Hepatocyte (in vitro differentiated cells): ENCODE measurements around the gene ENOX1. TPM values are rescaled to one million over a fixed set of nuclear protein-coding genes. Genes with fewer than 3 reads are reported as not detected.

Experiments used
- DNase-seq: peaks from one replicate; pipeline ENCODE4 v3.0.0-alpha.2; 2016; ENCODE audit warnings: low spot score
- H2AFZ ChIP-seq: fragments of 200-600 bp; sonication (generic); 2 replicates; pipeline ENCODE4 v1.6.0; 2016; ENCODE audit warnings: antibody characterized with exemption, mild to moderate bottlenecking
- H3K27ac ChIP-seq: fragments of 200-600 bp; sonication (generic); 2 replicates; pipeline ENCODE4 v1.5.1; 2016; ENCODE audit warnings: mild to moderate bottlenecking
- H3K27me3 ChIP-seq: fragments of 200-600 bp; sonication (generic); 2 replicates; pipeline ENCODE4 v1.6.1; 2016
- H3K36me3 ChIP-seq: fragments of 200-600 bp; sonication (generic); replicated peaks from 2 replicates; pipeline ENCODE4 v1.5.1; 2016; ENCODE audit warnings: low read depth; ENCODE audit not compliant: insufficient read depth
- H3K4me1 ChIP-seq: fragments of 200-600 bp; sonication (generic); 2 replicates; pipeline ENCODE4 v1.5.1; 2016; ENCODE audit warnings: mild to moderate bottlenecking, moderate library complexity; ENCODE audit not compliant: insufficient read depth
- H3K4me2 ChIP-seq: fragments of 200-600 bp; sonication (generic); 2 replicates; pipeline ENCODE4 v1.6.0; 2016
- H3K4me3 ChIP-seq: fragments of 200-600 bp; sonication (generic); 2 replicates; pipeline ENCODE4 v1.5.1; 2016; ENCODE audit warnings: mild to moderate bottlenecking
- H3K79me2 ChIP-seq: fragments of 200-600 bp; sonication (generic); 2 replicates; pipeline ENCODE4 v1.6.0; 2017; ENCODE audit warnings: mild to moderate bottlenecking
- H3K9me2 ChIP-seq: fragments of 200-600 bp; sonication (generic); replicated peaks from 2 replicates; pipeline ENCODE4 v1.6.0; 2017; ENCODE audit warnings: mild to moderate bottlenecking; ENCODE audit not compliant: insufficient read depth
- H3K9me3 ChIP-seq: fragments of 200-600 bp; sonication (generic); 2 replicates; pipeline ENCODE4 v1.5.1; 2016; ENCODE audit warnings: low read depth, mild to moderate bottlenecking
- H4K20me1 ChIP-seq: fragments of 200-600 bp; sonication (generic); 2 replicates; pipeline ENCODE4 v1.6.0; 2016; ENCODE audit warnings: mild to moderate bottlenecking; ENCODE audit not compliant: insufficient read depth, poor library complexity, severe bottlenecking
- CTCF ChIP-seq: fragments of 200-600 bp; sonication (generic); IDR thresholded peaks from 2 replicates; pipeline ENCODE4 v1.5.1; 2016; ENCODE audit warnings: antibody characterized with exemption, mild to moderate bottlenecking; ENCODE audit not compliant: poor library complexity
- EZH2 ChIP-seq: fragments of 200-600 bp; sonication (generic); IDR thresholded peaks from 2 replicates; pipeline ENCODE4 v1.6.1; 2016; ENCODE audit warnings: antibody characterized with exemption, mild to moderate bottlenecking, borderline replicate concordance
- EZH2phosphoT487 ChIP-seq: fragments of 200-600 bp; sonication (generic); IDR thresholded peaks from one replicate; pipeline ENCODE4 v1.6.1; 2018; ENCODE audit warnings: antibody characterized with exemption, mild to moderate bottlenecking, low read depth, moderate library complexity; ENCODE audit not compliant: unreplicated experiment, severe bottlenecking
- WGBS: methylation state at CpG from one replicate; pipeline ENCODE4 v1.1.6; 2016; ENCODE audit warnings: low lambda C conversion rate; ENCODE audit errors: missing lambda C conversion rate; 5-methylcytosine and 5-hydroxymethylcytosine counted together
- polyA plus RNA-seq: library from polyadenylated mRNA; unstranded; fragments of >200 nt; fragmentation: Nextera tagmentation; extraction: Ambion mirVana; gene quantifications from 2 replicates; pipeline ENCODE4 v1.2.1, GENCODE V29; 2016
- total RNA-seq: library from RNA; depleted of rRNA; stranded (reverse); fragments of >200 nt; gene quantifications from 2 replicates; pipeline ENCODE4 v1.2.3, GENCODE V29; 2014

ENOX1 gene
- total and polyA plus RNA-seq, 2 experiments from 2014 or later = 2.4 to 4.0 TPM

- WGBS = 91% methylated on average over 2 of the region's 2 CpGs
Observed at GRCh38 chr13:43776006-43776405, 10.8 kb downstream of the ENOX1 start.

GRCh38 chr13:43773602-43774001, 13.2 kb downstream of the ENOX1 start:
- no peak for DNase-seq

More at GRCh38 chr13:43776006-43776405, 10.8 kb downstream of the ENOX1 start:
- Histone ChIP-seq H3K4me2 (no peak overlapping the region), H3K9me2 (no peaks in the 10 kb centered on the region), H3K27me3 (no peaks in the 10 kb centered on the region), H2AFZ (no peak overlapping the region), H3K4me1 (no peaks in the 10 kb centered on the region), H3K36me3 (no peaks in the 10 kb centered on the region), H3K4me3 (no peak overlapping the region), H3K79me2 (no peaks in the 10 kb centered on the region), H4K20me1 (no peaks in the 10 kb centered on the region), H3K27ac (no peak overlapping the region), H3K9me3 (no peaks in the 10 kb centered on the region)
- no peak for DNase-seq
- TF ChIP-seq EZH2phosphoT487 (no peak), CTCF (no peak), EZH2 (no peak)

GRCh38 chr13:43770871-43771270, 15.9 kb downstream of the ENOX1 start:
- Histone ChIP-seq H2AFZ (no peak overlapping the region), H3K4me1 (no peaks in the 10 kb centered on the region), H3K27ac (no peak overlapping the region), H3K4me2 (no peak overlapping the region), H3K27me3 (no peaks in the 10 kb centered on the region), H3K9me2 (no peaks in the 10 kb centered on the region), H4K20me1 (no peaks in the 10 kb centered on the region), H3K79me2 (no peaks in the 10 kb centered on the region), H3K9me3 (no peaks in the 10 kb centered on the region), H3K4me3 (no peak overlapping the region), H3K36me3 (no peaks in the 10 kb centered on the region)
- WGBS = 96% methylated on average over 3 of the region's 3 CpGs
- no peak for TF ChIP-seq EZH2phosphoT487
- no peak for TF ChIP-seq CTCF
- no peak for TF ChIP-seq EZH2
- DNase-seq = no peak

More at GRCh38 chr13:43773602-43774001, 13.2 kb downstream of the ENOX1 start:
- Histone ChIP-seq H3K27ac (no peak overlapping the region), H3K27me3 (no peaks in the 10 kb centered on the region), H3K79me2 (no peaks in the 10 kb centered on the region), H3K9me3 (no peaks in the 10 kb centered on the region), H2AFZ (no peak overlapping the region), H4K20me1 (no peaks in the 10 kb centered on the region), H3K4me1 (no peaks in the 10 kb centered on the region), H3K36me3 (no peaks in the 10 kb centered on the region), H3K4me3 (no peak overlapping the region), H3K4me2 (no peak overlapping the region), H3K9me2 (no peaks in the 10 kb centered on the region)
- WGBS = 92% methylated on average over 2 of the region's 2 CpGs
- TF ChIP-seq EZH2phosphoT487 (no peak), EZH2 (no peak), CTCF (no peak)

- no peaks in the 10 kb centered on the region for H4K20me1 ChIP-seq
- DNase-seq = no peak
- no peak overlapping the region for H3K4me3 ChIP-seq
- no peaks in the 10 kb centered on the region for H3K27me3 ChIP-seq
- no peaks in the 10 kb centered on the region for H3K4me1 ChIP-seq
- WGBS = 93% methylated on average over 2 of the region's 2 CpGs
- no peaks in the 10 kb centered on the region for H3K9me2 ChIP-seq
- no peaks in the 10 kb centered on the region for H3K36me3 ChIP-seq
- H3K27ac ChIP-seq = no peak overlapping the region
- H3K4me2 ChIP-seq = no peak overlapping the region
- H3K9me3 ChIP-seq = no peaks in the 10 kb centered on the region
- H2AFZ ChIP-seq = no peak overlapping the region
- no peaks in the 10 kb centered on the region for H3K79me2 ChIP-seq
- TF ChIP-seq EZH2 (no peak), EZH2phosphoT487 (no peak), CTCF (no peak)
Observed at GRCh38 chr13:43769529-43769928, 17.2 kb downstream of the ENOX1 start.
